K562 (cell line): ENCODE data around the gene UBXN4.
"Not testable (repeated sequence)": the region's sequence is repeated elsewhere in the genome, so short reads cannot be mapped to it uniquely, and the experiment has no call there.

Source experiments
- CBFA2T3 ChIP-seq: fragments of 450-650 bp; IDR thresholded peaks from 2 replicates; pipeline ENCODE4 v1.6.1; 2017
- CBFB ChIP-seq: sonication (generic); formaldehyde crosslinking; IDR thresholded peaks from 2 replicates; pipeline ENCODE4 v1.4.0; 2020; ENCODE audit warnings: mild to moderate bottlenecking, missing genetic modification reagents
- CTCF ChIP-seq, 3 experiments: IDR thresholded peaks in 2 of 3; conservative IDR thresholded peaks in 1 of 3; 2 replicates each; pipeline ENCODE4 v1.5.1; 2011 to 2012; ENCODE audit warnings: low read length in 3 of 3, mild to moderate bottlenecking in 3 of 3, control low read depth in 2 of 3, improper control_type of control experiment in 1 of 3, inconsistent platforms in 1 of 3, low read depth in 1 of 3, mixed read lengths in 1 of 3, moderate library complexity in 1 of 3; ENCODE audit not compliant: insufficient read depth in 2 of 3
- EZH2 ChIP-seq: IDR thresholded peaks from 2 replicates; pipeline ENCODE4 v1.6.1; 2012; ENCODE audit warnings: low read depth, mild to moderate bottlenecking, inconsistent platforms, low read length, borderline replicate concordance
- HEY1 ChIP-seq: fragments of 250-450 bp; sonication (Bioruptor Pico); IDR thresholded peaks from 2 replicates; pipeline ENCODE4 v1.5.0; 2020; ENCODE audit warnings: mild to moderate bottlenecking, moderate library complexity, borderline replicate concordance
- KLF6 ChIP-seq: fragments of 250-450 bp; sonication (Bioruptor Pico); IDR thresholded peaks from 2 replicates; pipeline ENCODE4 v1.4.0; 2020; ENCODE audit warnings: mild to moderate bottlenecking, moderate library complexity, borderline replicate concordance
- MEF2A ChIP-seq: IDR thresholded peaks from 2 replicates; pipeline ENCODE4 v1.6.1; 2011; ENCODE audit warnings: low read depth, mild to moderate bottlenecking, low read length, moderate library complexity; ENCODE audit not compliant: control insufficient read depth
- SAP30 ChIP-seq: fragments of 200-600 bp; sonication (generic); IDR thresholded peaks from 2 replicates; pipeline ENCODE4 v1.6.1; 2012; ENCODE audit warnings: borderline replicate concordance, low read depth, mild to moderate bottlenecking, moderate library complexity, low read length, control low read depth, inconsistent platforms; ENCODE audit not compliant: insufficient read depth, poor library complexity, severe bottlenecking

- TF ChIP-seq SAP30; CTCF (IDR thresholded peaks at IDR 0.05 in 2 of 3, conservative IDR thresholded peaks at IDR 0.05 in 1 of 3; ENCODE audit: insufficient read depth in 2 of 3, low read depth in 1 of 3, low read length in 3 of 3); MEF2A; CBFB (CRISPR knock-in tag); CBFA2T3; KLF6; EZH2; HEY1: not testable (repeated sequence)
Measured at GRCh38 chr2:135807874-135808273, 66.2 kb downstream of the UBXN4 start.
